Astrocyte (in vitro differentiated cells and primary cell): ENCODE measurements around the gene PRKG1.

Experiments used
- EZH2 ChIP-seq: IDR thresholded peaks from 2 replicates; pipeline ENCODE4 v1.6.1; 2012; ENCODE audit warnings: mild to moderate bottlenecking, low read length, inconsistent platforms; ENCODE audit not compliant: insufficient read depth
- TF ChIP-seq, protein P1 (sequence below): IDR thresholded peaks from 2 replicates; pipeline ENCODE4 v1.5.1; 2011; ENCODE audit warnings: low read depth, mild to moderate bottlenecking, inconsistent platforms, low read length, moderate library complexity; ENCODE audit not compliant: insufficient read depth

DNA sequence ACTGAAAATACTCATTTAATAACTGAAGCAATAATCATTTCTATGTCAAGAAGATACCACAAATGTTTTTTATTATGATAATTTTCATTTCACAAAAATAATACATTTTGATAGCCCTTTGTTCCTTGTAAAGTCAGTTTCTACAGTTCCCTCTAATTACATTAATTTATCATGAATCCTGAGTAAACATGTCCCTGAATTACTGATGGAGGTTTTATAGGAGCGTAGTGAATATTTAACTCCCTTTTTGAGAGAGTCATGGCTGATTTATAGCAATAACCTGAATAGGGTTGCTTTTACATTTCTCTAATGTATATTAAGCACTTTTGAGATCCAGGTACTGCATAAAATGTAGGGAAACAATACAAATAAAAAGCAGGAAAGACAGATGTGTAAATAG is 1023.8 kb downstream of the PRKG1 start:
- TF ChIP-seq, protein P1, sequence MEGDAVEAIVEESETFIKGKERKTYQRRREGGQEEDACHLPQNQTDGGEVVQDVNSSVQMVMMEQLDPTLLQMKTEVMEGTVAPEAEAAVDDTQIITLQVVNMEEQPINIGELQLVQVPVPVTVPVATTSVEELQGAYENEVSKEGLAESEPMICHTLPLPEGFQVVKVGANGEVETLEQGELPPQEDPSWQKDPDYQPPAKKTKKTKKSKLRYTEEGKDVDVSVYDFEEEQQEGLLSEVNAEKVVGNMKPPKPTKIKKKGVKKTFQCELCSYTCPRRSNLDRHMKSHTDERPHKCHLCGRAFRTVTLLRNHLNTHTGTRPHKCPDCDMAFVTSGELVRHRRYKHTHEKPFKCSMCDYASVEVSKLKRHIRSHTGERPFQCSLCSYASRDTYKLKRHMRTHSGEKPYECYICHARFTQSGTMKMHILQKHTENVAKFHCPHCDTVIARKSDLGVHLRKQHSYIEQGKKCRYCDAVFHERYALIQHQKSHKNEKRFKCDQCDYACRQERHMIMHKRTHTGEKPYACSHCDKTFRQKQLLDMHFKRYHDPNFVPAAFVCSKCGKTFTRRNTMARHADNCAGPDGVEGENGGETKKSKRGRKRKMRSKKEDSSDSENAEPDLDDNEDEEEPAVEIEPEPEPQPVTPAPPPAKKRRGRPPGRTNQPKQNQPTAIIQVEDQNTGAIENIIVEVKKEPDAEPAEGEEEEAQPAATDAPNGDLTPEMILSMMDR: no peak
- no peak for TF ChIP-seq EZH2
